Left ventricle myocardium inferior (tissue), 1 donor: ENCODE measurements around the gene VAMP4. TPM values are rescaled to one million over a fixed set of nuclear protein-coding genes. Genes with fewer than 3 reads are reported as not detected.

Experiments used
- DNase-seq: peaks from one replicate; pipeline ENCODE4 v3.0.0-alpha.2; 2020
- H3K27ac ChIP-seq: fragments of 200-600 bp; replicated peaks from 2 replicates; pipeline ENCODE4 v1.8.0; 2021
- H3K27me3 ChIP-seq: fragments of 200-600 bp; 2 replicates; pipeline ENCODE4 v1.8.0; 2021; ENCODE audit warnings: low read depth
- H3K36me3 ChIP-seq: fragments of 200-600 bp; 2 replicates; pipeline ENCODE4 v1.8.0; 2021
- H3K4me1 ChIP-seq: fragments of 200-600 bp; 2 replicates; pipeline ENCODE4 v1.8.0; 2021
- H3K4me3 ChIP-seq: fragments of 200-600 bp; 2 replicates; pipeline ENCODE4 v1.8.0; 2021; ENCODE audit warnings: mild to moderate bottlenecking, moderate library complexity
- H3K9me3 ChIP-seq: fragments of 200-600 bp; replicated peaks from 2 replicates; pipeline ENCODE4 v1.8.0; 2021
- CTCF ChIP-seq: fragments of 200-600 bp; IDR thresholded peaks from 2 replicates; pipeline ENCODE4 v1.8.0; 2021; ENCODE audit warnings: antibody characterized with exemption, mild to moderate bottlenecking, borderline replicate concordance
- intact Hi-C: fragments of 100-400 bp; cut with micrococcal nuclease; formaldehyde crosslinking; loops from one replicate; pipeline ENCODE4 v1.11.0; 2022
- total RNA-seq: library from RNA; stranded (reverse); fragmentation: NEBNext Ultra II Directional; extraction: Animal tissue kit (Norgen Biotek cat#: 25700); gene quantifications from one replicate; pipeline ENCODE4 v1.2.1, GENCODE V29; 2021
- donor health status: DM: no; HTN: yes; CAD: no; lungs with severe emphysema.

VAMP4 gene
- total RNA-seq, 1 donor from 2014 or later: 8.1 TPM

GRCh38 chr1:171740987-171741871 lies 636 bp downstream of the VAMP4 start:
- Histone ChIP-seq H3K36me3 (peaks cover 20% of the 10 kb centered on the region), H3K4me3 (peak overlapping the region; percentile 93), H3K27me3 (no peaks in the 10 kb centered on the region), H3K4me1 (peaks cover 42% of the 10 kb centered on the region), H3K27ac (peak overlapping the region; percentile 97), H3K9me3 (no peaks in the 10 kb centered on the region)
- intact Hi-C loops: no loop called here
- no peak for TF ChIP-seq CTCF
- peak; percentile 25 for DNase-seq

DNA sequence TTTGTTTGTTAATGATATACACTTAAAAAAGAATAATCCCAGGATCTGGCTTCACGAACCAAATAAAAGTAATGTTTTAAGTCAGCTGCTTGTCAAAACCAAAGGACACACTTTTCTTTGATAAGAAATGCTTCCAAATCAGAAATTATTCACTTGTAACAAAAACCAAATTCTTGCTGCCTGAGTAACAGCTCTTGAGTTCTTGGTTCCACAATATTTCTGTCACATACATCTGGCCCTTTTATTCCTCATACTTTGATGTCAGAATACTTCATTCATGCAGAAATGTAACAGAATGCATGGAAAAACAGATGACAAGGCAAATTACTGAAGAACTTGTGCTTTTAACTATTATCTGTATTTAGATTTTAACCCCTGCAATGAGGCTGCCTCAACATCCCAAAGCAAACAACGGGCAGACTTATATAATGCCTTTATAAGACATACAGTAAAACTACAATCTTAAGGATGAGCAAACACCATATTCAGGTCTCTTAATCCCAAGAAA lies 1.5 kb downstream of the VAMP4 start:
- TF ChIP-seq CTCF: no peak
- DNase-seq: no peak
- Histone ChIP-seq H3K27ac (no peak overlapping the region), H3K36me3 (peaks cover 28% of the 10 kb centered on the region), H3K4me3 (peak overlapping the region; percentile 93), H3K4me1 (peaks cover 42% of the 10 kb centered on the region), H3K27me3 (no peaks in the 10 kb centered on the region), H3K9me3 (no peaks in the 10 kb centered on the region)
- intact Hi-C loops: no loop called here

DNA sequence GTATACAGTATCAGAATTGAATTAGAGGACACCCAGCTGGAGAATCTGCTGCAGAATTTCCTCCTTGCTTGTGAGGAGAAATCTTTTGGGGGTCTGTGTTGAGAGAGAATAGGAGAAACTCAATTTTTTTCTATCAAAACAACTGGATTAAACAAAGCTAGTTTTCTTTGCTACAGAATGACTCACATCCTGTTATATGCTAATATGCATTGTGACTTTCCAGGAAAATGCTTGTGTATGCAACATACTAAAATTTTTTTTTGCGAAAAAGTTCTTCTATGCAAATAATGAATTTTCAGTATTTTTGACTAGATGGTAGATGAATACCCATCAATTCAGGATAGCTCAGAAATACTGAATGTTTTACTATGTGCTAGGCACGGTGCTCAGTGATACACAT lies 2.2 kb downstream of the VAMP4 start:
- DNase-seq: no peak
- no peak for TF ChIP-seq CTCF
- intact Hi-C loops: no loop called here
- Histone ChIP-seq H3K27ac (no peak overlapping the region), H3K9me3 (no peaks in the 10 kb centered on the region), H3K36me3 (peaks cover 29% of the 10 kb centered on the region), H3K4me1 (peaks cover 42% of the 10 kb centered on the region), H3K4me3 (no peak overlapping the region), H3K27me3 (no peaks in the 10 kb centered on the region)

DNA sequence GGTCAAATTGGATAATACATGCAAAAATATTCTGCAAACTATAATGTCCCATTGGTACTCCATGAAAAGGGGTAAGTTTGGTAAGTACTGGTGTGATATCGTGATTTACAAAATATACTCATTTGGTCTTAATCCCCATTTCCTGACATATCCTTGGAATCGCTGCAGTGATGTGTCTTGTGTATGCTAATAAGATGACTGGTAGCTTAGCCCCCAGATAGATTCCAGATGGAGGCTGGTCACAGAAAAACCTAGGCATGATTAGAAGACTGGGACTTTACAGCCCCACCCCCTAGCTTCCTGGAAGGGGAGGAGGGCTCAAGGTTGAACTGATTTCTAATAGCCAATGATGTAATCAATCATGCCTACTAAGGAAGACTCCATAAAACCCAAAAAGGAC lies 3.0 kb downstream of the VAMP4 start:
- H3K9me3 ChIP-seq: no peaks in the 10 kb centered on the region
- no peaks in the 10 kb centered on the region for H3K27me3 ChIP-seq
- peaks cover 41% of the 10 kb centered on the region for H3K4me1 ChIP-seq
- intact Hi-C loops: no loop called here
- no peak for TF ChIP-seq CTCF
- no peak for DNase-seq
- H3K36me3 ChIP-seq: peaks cover 29% of the 10 kb centered on the region
- no peak overlapping the region for H3K27ac ChIP-seq
- H3K4me3 ChIP-seq: no peak overlapping the region

DNA sequence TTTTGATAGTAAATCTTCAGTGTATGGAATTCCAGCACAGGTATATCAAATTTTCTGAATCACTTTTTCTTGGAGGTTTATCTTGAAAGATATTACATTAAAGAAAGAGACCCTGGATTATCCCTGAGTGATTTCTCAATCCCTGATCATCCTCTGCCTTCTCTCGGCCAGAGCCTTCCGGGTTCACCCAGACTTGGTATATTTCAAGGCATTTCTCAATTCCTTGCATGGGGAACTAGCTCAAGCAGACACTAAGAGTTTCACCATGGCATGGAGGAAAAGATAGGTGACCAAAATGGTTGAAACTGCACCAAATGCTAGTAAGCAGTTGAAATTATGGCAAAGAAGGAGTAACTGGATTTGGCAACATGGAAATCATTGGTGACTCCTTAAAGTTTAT lies 5.7 kb downstream of the VAMP4 start:
- intact Hi-C loops: no loop called here
- no peak for TF ChIP-seq CTCF
- peaks cover 24% of the 10 kb centered on the region for H3K4me1 ChIP-seq
- DNase-seq: no peak
- H3K9me3 ChIP-seq: no peaks in the 10 kb centered on the region
- H3K27ac ChIP-seq: no peak overlapping the region
- H3K36me3 ChIP-seq: peaks cover 34% of the 10 kb centered on the region
- no peak overlapping the region for H3K4me3 ChIP-seq
- H3K27me3 ChIP-seq: no peaks in the 10 kb centered on the region
